Thoracic aorta (tissue), 2 donors: Measurements from ENCODE around the gene CNPY2. TPM values are rescaled to one million over a fixed set of nuclear protein-coding genes. Genes with fewer than 3 reads are reported as not detected.
"Not testable (repeated sequence)": the region's sequence is repeated elsewhere in the genome, so short reads cannot be mapped to it uniquely, and the experiment has no call there.

Source experiments
- ATAC-seq: fragments of 150-250 bp; one replicate; pipeline ENCODE4 v1.8.0; 2017; ENCODE audit warnings: low read depth; ENCODE audit not compliant: insufficient number of reproducible peaks, low FRiP score
- DNase-seq: peaks from one replicate; pipeline ENCODE4 v3.0.0-alpha.2; 2020; ENCODE audit warnings: low spot score
- H3K27ac ChIP-seq, 2 donors: fragments of 200-600 bp; sonication (generic); 1 replicate in 1 of 2; 2 replicates in 1 of 2; pipeline ENCODE4 v1.5.1; 2016; ENCODE audit warnings: mild to moderate bottlenecking in 2 of 2, moderate library complexity in 2 of 2
- H3K27me3 ChIP-seq: fragments of 200-600 bp; sonication (generic); replicated peaks from 2 replicates; pipeline ENCODE4 v1.6.0; 2016; ENCODE audit warnings: mild to moderate bottlenecking; ENCODE audit not compliant: insufficient read depth
- H3K36me3 ChIP-seq: fragments of 200-600 bp; sonication (generic); one replicate; pipeline ENCODE4 v1.5.1; 2016
- H3K4me1 ChIP-seq, 2 donors: fragments of 200-600 bp; sonication (generic); 1 replicate in 1 of 2; 2 replicates in 1 of 2; pipeline versions ENCODE4 v1.5.1 to v1.6.0; 2016; ENCODE audit warnings: low read depth in 2 of 2, mild to moderate bottlenecking in 1 of 2; ENCODE audit not compliant: control insufficient read depth in 1 of 2
- H3K4me3 ChIP-seq: fragments of 200-600 bp; sonication (generic); 2 replicates; pipeline ENCODE4 v1.5.1; 2016; ENCODE audit warnings: mild to moderate bottlenecking
- H3K9me3 ChIP-seq: fragments of 200-600 bp; sonication (generic); 2 replicates; pipeline ENCODE4 v1.5.1; 2016
- total RNA-seq, 2 donors: library from RNA; depleted of rRNA; stranded (reverse); fragments of >200 nt; gene quantifications; one replicate each; pipeline versions ENCODE4 v1.1.0 to v1.2.3, GENCODE V29; 2016
- TF ChIP-seq, protein P1 (sequence below): fragments of 200-600 bp; sonication (generic); IDR thresholded peaks from one replicate; pipeline ENCODE4 v1.5.1; 2019; ENCODE audit warnings: antibody characterized with exemption

Gene CNPY2
- total RNA-seq, 2 donors from 2014 or later, result 72.0 to 85.1 TPM

DNA sequence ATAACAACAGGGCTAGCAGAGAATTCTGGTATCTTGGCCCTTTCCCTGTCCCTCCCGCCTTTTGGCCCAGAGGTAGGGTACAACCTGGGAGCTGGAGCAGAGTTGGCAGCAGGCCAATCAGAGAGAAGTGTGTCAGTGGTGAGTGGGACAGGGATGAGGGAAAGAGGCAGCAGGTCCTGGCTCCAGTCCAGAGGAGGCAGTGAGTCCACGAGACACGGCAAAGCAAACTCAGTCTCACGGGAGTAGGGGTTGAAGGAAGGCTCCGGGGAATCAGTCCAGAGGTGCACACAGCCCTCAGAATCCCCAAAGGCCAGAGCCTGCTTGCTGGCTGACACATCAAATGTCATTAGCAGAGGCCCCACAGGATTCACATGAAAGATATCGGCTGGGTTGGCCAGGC, 10.7 kb upstream of the CNPY2 start:
- no peaks in the 10 kb centered on the region for H3K4me1 ChIP-seq
- no peak overlapping the region for H3K4me3 ChIP-seq
- no peaks in the 10 kb centered on the region for H3K27me3 ChIP-seq
- no peak overlapping the region for H3K27ac ChIP-seq
- H3K9me3 ChIP-seq, result no peaks in the 10 kb centered on the region
- H3K36me3 ChIP-seq, result peaks cover 47% of the 10 kb centered on the region
- ATAC-seq, result no peak
- DNase-seq, result no peak
- TF ChIP-seq, protein P1, sequence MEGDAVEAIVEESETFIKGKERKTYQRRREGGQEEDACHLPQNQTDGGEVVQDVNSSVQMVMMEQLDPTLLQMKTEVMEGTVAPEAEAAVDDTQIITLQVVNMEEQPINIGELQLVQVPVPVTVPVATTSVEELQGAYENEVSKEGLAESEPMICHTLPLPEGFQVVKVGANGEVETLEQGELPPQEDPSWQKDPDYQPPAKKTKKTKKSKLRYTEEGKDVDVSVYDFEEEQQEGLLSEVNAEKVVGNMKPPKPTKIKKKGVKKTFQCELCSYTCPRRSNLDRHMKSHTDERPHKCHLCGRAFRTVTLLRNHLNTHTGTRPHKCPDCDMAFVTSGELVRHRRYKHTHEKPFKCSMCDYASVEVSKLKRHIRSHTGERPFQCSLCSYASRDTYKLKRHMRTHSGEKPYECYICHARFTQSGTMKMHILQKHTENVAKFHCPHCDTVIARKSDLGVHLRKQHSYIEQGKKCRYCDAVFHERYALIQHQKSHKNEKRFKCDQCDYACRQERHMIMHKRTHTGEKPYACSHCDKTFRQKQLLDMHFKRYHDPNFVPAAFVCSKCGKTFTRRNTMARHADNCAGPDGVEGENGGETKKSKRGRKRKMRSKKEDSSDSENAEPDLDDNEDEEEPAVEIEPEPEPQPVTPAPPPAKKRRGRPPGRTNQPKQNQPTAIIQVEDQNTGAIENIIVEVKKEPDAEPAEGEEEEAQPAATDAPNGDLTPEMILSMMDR, result no peak

DNA sequence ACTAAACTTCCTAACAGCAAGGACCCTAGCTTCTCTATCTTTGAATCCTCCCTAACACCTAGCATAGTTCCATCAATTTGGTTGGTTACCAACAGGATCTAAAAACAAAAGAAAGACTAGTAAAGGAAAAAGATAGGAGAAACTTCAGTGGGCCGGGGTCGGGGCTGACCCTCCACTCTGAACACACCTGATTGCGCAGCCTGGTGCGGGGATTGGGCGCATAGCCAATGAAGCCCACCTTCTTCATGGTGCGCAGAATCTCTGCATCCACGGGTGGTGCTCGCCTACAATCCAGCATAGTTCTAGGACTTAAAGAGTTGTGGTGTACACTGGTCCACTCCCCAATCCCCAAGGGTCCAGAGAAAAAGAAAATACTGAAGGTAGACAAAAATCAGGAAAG, 10.3 kb upstream of the CNPY2 start:
- H3K27ac ChIP-seq, result no peak overlapping the region
- no peaks in the 10 kb centered on the region for H3K4me1 ChIP-seq
- DNase-seq (no peak), ATAC-seq (no peak)
- H3K9me3 ChIP-seq, result no peaks in the 10 kb centered on the region
- H3K36me3 ChIP-seq, result peaks cover 47% of the 10 kb centered on the region
- no peak overlapping the region for H3K4me3 ChIP-seq
- TF ChIP-seq, protein P1, result no peak
- H3K27me3 ChIP-seq, result no peaks in the 10 kb centered on the region

DNA sequence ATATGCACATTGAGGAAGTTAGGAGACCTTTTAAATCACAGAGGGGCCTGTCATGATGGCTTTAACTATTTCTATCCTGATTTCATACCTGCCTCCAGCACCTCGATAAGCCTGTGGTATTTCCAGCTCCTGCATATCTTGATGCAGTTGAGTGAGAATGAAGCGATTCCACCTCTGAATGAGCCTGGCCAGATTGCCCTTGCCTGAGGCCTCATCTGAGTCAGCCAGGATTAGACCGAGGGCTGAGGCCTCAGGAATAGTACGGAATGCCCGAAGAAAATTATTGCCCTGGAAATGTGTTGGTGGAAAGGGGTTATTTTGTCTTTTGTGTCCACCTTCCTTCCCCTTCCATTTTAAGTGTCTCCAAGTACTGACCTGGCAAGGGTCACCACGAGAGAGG, 8.4 kb upstream of the CNPY2 start:
- ATAC-seq (no peak), DNase-seq (no peak)
- Histone ChIP-seq H3K4me1 (no peaks in the 10 kb centered on the region), H3K9me3 (no peaks in the 10 kb centered on the region), H3K27ac (no peak overlapping the region), H3K4me3 (no peak overlapping the region), H3K27me3 (no peaks in the 10 kb centered on the region), H3K36me3 (peaks cover 52% of the 10 kb centered on the region)
- TF ChIP-seq, protein P1, result no peak

DNA sequence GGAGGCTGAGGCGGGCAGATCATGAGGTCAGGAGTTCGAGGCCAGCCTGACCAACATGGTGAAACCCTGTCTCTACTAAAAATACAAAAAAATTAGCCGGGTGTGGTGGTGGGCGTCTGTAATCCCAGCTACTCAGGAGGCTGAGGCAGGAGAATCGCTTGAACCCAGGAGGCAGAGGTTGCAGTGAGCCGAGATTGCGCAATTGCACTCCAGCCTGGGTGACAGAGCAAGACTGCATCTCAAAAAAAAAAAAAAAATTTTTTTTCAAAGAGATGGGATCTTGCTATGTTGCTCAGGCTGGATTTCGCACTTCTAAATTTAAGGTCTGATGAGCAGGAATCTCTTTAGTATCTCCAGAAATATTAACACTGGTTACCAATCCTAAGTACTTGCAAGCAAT, 5.8 kb upstream of the CNPY2 start:
- not testable (repeated sequence) for H3K27me3 ChIP-seq, H3K27ac ChIP-seq, ATAC-seq, DNase-seq, H3K4me3 ChIP-seq, H3K4me1 ChIP-seq, H3K9me3 ChIP-seq
- H3K36me3 ChIP-seq, result peaks cover 40% of the 10 kb centered on the region

DNA sequence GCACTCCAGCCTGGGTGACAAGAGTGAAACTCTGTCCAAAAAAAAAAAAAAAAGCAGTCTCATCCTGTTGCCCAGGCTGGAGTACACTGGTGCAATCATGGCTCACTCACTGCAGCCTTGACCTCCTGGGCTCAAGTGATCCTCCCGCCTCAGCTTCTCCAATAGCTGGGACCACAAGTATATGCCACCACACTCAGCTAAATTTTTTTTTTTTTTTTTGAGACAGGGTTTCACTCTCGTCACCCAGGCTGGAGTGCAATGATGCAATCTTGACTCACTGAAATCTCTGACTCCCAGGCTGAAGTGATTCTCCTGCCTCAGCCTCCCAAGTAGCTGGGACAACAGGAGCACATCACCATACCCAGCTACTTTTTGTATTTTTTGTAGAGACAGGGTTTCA, 5.2 kb upstream of the CNPY2 start:
- Histone ChIP-seq H3K4me1 (peaks cover 2 to 5% of the 10 kb centered on the region in 2 donors), H3K9me3 (no peaks in the 10 kb centered on the region), H3K4me3 (no peak overlapping the region), H3K36me3 (peaks cover 40% of the 10 kb centered on the region), H3K27ac (no peak overlapping the region), H3K27me3 (no peaks in the 10 kb centered on the region)
- ATAC-seq, result no peak
- TF ChIP-seq, protein P1, result no peak
- DNase-seq, result no peak

DNA sequence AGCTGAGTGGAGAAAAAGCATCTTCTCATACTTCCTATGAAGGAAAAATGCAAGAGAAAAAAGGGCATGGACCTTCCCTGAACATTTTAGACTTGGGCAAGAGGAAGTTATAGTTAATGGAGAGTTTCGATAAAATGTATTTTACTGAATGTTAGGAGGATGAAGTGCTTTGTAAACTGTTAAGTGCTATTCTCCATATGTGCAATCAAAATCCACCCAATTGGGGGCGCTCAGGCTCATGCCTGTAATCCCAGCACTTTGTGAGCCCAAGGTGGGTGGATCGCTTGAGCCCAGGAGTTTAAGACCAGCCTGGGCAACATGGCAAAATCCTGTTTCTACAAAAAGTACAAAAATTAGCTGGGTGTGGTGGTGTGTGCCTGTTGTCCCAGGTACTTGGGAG, 1.9 kb upstream of the CNPY2 start:
- H3K27me3 ChIP-seq, result no peaks in the 10 kb centered on the region
- H3K9me3 ChIP-seq, result no peaks in the 10 kb centered on the region
- no peak for DNase-seq
- H3K36me3 ChIP-seq, result peaks cover 14% of the 10 kb centered on the region
- TF ChIP-seq, protein P1, result no peak
- peaks cover 7 to 14% of the 10 kb centered on the region in 2 donors for H3K4me1 ChIP-seq
- no peak for ATAC-seq
- H3K27ac ChIP-seq, result no peak overlapping the region
- H3K4me3 ChIP-seq, result no peak overlapping the region
